ENCODE results near the gene SF3B1.
"Not testable (repeated sequence)": the region's sequence is repeated elsewhere in the genome, so short reads cannot be mapped to it uniquely, and the experiment has no call there.

Gene SF3B1

DNA sequence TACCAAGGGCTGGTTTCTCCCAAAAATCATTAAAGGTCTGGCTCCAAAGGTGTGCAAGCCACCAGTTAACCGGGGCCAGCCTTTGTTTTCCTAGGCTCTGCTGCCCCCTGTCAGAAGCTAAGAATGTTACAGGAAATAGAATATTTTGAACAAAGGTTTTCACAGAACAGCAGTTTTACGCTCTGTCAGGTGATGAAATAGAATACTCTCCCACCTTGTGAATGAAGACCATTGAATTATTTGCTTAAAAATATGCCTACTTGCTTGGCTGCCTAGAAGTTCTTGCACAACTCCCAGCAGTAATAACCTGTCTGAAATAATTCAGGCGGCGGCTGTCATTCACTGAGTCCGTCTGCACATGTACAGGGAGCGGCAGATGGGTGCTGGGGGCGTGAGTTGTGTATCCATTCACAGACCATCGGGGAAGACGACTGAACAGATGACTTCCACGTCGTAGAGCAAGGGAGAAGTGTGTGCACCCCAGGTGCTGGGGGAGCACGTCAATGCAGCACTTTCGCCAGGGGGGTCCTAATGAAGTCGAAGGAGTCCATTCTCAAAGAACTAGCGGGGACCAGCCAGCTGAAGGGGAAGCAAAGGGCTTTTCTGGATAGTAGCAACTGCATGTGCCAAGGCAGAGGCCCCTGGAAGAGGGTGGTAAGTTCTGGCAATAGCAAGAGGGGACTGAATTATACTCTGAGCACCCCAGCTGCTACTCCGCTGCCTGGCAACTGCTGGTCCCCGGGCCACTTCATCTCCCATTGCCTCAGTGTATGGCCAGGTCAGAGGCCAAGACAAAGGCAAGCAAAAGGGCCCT lies 56.1 kb downstream of the SF3B1 start:
- no peak for DNase-seq (ENCODE audit: low read depth, low spot score)

DNA sequence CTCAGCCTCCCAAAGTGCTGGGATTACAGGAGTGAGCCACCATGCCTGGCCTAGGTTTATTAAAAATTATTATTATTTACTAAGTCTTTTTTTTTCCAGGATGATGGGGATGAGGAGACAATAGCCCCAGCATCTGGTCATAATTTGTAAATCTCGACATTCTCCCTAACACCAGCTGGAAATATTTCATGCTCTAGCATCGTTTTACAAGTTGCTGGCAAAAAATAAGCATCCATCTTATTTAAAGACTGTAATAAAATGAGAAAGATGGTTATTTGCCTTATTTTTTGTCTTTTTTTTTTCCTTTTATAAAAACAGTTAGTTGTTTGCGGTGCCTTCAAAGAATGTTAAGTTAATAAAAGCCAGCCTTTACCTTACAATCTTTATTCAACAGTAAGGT lies 56.7 kb downstream of the SF3B1 start:
- no peak for DNase-seq (ENCODE audit: low read depth, low spot score)

DNA sequence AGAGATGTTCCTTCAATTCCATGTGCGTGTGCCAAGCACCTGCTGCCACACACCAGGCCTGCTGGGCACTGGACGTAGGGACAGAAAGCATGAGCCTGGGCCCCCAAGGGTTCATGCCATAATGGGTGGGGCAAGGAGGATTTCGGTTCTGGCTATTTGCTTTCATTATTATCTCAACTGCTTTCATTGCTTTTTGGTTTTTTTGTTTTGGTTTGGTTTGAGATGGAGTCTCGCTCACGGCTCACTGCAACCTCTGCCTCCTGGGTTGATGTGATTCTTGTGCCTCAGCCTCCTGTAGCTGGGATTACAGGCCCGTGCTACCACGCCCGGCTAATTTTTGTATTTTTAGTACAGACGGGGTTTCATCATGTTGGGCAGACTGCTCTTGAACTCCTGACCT lies 57.2 kb downstream of the SF3B1 start:
- no peak for DNase-seq (ENCODE audit: low read depth, low spot score)

DNA sequence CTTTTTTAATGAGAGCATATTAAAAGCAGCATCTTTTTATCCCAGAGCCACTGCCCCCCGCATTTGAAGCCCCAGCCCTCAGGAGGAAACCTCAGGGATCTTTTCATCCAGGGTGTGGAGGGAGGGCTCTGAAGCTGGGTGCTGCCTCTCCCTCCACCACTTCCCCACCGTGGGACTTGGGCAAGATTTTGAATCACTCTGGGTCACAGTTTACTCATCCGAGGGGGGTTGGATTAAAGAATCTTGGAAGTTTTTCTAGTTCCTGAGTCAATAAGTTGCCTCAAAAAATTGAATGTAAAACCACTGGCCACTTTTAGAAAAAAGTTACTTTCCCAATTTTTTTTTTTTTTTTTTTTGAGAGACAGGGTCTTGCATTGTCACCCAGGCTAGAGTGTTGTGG lies 62.2 kb downstream of the SF3B1 start:
- DNase-seq (ENCODE audit: low read depth, low spot score), result no peak

DNA sequence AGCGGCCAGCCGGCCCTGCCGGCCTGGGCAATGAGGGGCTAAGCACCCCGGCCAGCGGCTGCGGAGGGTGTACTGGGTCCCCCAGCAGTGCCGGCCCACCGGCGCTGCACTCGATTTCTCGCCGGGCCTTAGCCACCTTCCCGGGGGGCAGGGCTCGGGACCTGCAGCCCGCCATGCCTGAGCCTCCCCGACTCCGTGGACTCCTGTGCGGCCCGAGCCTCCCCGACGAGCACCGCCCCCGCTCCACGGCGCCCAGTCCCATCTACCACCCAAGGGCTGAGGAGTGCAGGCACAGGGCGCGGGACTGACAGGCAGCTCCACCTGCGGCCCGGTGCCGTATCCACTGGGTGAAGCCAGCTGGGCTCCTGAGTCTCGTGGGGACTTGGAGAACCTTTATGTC lies 64.2 kb downstream of the SF3B1 start:
- DNase-seq (ENCODE audit: low read depth, low spot score), result not testable (repeated sequence)

DNA sequence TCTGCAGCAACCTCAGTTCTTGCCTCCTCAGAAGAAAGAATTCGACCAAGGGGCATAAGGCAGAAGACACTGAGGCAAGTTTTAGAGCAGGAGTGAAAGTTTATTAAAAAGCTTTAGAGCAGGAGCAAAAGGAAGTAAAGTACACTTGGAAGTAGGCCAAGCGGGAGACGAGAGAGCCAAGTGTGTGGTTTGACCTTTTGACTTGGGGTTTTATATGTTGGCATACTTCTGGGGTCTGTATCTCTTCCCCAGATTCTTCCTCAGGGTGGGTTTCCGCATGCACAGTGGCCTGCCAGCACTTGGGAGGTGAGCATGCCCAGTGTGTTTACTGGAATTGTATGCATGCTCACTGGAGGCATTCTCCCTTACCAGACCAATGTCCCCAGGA lies 64.9 kb downstream of the SF3B1 start:
- DNase-seq (ENCODE audit: low read depth, low spot score), result no peak

DNA sequence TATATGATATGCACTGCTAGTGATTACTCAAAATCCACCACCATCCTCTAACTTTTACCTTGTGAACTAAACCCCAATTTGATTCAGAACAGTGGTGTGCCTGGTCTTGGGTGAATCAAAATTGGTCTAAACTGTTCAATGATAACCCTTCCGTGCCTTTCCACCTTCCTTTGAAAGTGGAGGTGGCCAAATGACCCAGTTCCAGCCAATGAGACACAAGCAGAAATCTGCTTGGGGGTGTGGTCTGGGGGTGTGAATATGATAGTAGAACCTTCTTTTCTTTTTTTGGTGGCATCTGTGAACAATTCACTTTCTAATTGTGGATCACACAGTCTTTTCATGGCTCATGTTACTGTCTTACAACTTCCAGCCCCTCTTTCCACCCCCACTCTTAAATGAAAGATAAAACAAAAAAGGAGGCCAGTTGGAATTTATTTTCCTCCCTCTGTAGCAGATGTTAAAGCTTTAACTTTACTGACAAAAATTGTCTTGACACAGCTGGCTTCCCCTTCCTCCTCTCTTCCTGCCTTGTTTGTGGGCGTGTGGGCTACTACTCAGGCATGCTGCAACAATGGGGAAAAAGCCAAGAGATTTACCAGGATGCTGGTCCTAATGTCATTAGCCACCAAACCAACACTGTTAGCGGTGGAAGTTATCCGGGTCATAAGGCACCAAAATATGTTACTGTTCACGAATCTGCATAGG lies 65.4 kb downstream of the SF3B1 start:
- no peak for DNase-seq (ENCODE audit: low read depth, low spot score)

DNA sequence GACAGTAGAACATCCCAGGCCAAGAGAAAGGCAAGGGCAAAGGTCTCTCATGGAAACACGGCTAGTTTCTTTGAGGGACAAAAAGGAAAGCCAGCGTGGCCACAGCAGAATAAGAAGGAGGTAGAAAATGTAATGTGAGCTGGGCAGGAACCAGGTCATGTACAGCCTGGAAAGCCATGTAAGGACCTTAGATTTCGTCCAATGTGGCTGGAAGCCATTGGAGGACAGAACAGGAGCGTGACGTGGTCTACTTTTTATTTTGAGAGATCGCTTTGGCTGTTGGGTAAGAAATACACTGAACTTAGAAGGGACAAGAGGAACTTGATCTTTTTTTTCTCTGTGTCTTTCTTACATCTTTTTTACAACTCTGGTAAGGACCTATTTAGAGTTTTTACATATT lies 66.4 kb downstream of the SF3B1 start:
- no peak for DNase-seq (ENCODE audit: low read depth, low spot score)

DNA sequence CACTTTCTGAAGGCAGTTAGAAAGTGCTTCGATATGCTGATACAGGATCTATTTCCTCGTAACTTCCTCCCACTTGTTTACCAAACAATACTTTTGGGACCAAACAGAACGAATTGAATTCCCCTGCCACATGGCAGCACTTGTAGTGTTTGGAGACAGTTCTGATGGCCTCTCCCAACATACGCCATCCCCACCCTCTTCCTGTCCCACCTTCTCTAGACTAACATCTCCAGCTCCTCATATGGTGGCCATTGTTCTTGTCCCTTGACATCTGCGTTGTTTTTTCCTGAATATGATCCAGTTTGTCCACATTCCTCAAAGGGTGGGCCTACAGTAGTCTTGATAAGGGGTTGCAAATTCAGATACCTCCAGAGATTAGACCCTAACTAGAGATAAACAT lies 70.8 kb downstream of the SF3B1 start:
- DNase-seq (ENCODE audit: low read depth, low spot score), result no peak

DNA sequence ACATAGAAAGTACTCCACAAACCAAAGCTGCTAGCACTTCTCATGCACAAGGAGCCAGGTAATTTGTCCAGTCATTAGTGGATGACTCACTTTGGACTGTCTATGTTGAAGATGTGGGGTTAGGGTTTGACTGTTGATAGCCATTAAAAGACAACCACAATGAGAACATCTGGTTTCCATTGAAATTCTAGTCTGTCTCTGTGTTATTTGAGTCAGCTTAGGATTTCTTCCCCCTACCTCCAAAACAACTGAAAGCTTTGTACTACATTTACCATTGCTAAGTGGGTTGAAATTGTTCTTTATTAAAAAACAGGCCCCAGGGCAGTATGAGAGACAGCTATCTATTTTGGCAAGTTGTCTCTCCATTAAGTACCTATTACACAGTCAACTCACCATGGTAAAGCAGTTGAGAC lies 74.1 kb downstream of the SF3B1 start:
- DNase-seq (ENCODE audit: low read depth, low spot score), result no peak

DNA sequence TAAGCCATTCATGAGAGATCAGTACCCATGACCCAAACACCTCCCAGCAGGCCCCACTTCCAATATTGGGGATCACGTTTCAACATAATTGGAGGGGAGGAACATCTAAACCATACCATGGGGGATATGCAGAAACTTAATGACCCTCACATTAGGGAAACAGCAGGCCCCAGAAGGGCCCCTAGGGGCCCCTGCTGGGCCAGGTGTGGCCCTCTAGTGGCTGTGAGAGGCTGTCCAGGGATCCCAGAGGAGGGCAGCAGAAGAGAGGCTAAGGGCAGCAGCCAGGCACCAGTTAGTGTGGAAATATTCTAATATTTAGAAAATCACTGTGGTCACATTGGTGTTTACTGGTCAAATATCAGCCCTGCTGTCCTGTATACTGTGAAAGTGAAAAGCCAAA lies 75.0 kb downstream of the SF3B1 start:
- no peak for DNase-seq (ENCODE audit: low read depth, low spot score)

DNA sequence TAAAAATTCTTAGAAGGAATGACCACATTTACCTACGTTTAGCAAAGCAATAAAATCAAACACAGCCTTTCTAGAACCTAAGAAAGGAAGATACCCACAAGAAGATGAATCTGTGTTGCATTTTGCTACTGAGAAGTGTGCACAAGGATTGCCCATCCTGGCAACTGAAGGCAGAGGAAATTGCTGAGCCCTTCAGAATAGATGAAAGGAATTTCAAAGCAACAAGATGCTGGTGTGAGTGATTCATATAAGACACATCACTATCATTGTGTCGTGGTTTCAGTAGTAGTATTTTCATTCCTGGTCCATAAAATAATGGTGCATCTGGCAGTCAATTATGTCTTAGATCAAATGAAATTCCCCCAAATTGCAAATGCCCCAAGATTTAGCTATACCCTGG lies 75.9 kb downstream of the SF3B1 start:
- no peak for DNase-seq (ENCODE audit: low read depth, low spot score)

DNA sequence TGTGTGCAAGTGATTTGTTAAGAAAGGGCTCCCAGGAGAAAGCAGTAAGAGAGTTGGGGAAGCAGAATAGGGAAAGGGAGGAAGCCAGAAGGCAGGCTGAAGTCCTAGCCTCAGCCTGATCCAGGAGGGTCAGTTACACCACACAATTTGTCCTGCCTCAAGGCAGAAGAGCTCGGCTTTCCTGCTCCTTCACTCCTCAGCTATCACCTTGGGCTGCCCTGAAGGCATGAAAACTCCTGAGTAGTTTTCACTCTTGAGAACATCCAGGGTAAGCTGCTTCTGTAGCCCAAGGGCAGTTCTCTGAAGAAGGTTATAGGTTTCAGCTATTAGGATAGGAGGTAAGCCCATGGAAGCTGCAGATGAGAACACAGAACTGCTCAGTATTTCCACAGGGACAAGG lies 76.8 kb downstream of the SF3B1 start:
- no peak for DNase-seq (ENCODE audit: low read depth, low spot score)

DNA sequence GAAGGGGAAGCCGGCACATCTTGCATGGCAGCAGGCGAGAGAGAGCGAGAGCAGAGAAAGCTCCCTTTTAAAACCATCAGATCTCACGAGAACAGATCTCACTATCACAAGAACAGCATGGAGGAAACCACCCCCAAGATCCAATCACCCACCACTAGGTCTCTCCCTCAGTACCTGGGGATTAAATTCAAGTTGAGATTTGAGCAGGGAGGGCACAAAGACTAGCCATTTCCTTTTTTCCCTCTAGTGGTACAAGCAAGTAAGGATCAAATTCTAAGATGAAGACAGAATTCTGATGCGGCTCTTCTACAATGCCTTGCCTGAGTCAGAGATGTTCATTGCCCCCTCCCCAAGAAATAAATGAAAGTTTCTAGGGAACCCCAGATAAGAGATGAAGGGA lies 78.7 kb downstream of the SF3B1 start:
- DNase-seq (ENCODE audit: low read depth, low spot score), result peak; percentile 25

DNA sequence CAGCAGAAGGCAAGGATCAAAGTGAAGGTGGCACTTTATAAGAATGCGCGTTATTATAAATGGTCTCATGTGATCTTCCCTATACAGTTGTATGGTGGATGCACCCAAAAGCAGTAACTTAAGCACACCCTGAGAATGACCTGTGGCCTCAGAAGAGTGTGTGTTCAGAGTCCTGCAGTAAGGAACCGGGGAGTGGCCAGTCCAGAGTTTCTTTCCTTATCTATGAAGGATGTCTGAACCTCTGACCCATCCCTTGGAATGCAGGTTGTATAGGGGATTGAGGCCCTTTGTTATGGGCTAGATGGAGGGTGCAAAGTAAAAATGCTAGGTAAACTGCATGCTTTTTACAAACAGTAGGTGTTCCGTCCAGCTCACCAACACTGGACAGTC lies 80.7 kb downstream of the SF3B1 start:
- DNase-seq (ENCODE audit: low read depth, low spot score), result no peak

DNA sequence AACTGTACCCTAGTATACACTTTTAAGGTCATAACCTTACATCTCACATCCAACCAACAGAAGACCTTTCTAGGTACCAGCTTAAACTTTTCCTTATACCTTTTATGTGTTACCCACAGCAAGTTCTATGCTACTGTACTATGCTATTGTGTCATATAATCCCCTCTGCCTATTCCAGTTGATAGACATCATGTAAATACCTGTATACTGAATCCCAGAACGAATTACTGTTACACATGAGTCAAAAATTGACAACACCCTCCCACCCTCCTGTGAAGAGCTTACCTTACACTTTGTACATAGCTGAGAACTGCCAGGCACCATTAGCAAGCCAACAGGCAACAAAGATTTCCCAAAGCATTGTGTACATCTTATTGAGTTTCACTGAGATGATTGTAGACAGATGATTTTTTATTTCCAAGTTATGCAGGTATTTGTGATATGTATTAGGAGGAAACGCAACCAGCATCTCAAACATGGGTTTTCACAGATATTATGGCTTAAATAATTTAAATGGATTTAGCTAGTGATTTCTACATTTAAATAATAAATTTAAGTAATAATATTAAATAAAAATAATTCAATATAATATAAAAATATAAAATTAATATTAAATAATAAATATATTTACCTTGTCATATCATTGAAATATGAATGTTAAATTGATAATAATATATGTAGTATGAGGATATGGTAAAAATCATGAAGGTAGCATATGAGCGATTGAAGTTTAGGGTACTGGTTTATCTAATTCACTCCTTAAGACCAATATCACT lies 81.2 kb downstream of the SF3B1 start:
- DNase-seq (ENCODE audit: low read depth, low spot score), result no peak

DNA sequence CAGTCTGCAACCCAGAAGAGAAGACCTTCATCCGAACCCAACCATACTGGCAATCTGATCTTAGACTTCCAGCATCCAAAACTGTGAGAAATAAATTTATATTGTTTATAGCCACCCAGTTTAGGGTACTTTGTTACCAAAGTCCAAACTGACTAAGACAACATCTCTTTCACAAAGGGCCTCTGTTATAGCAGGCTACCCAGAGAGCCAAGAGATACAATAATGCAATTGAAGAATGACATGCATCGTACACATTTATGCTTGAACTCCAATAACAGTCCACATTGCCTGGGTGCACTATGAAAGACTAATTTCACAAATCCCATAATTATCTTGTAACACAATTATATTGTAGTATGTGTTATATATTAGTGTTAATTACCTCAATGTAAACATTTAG lies 85.1 kb downstream of the SF3B1 start:
- no peak for DNase-seq (ENCODE audit: low read depth, low spot score)

DNA sequence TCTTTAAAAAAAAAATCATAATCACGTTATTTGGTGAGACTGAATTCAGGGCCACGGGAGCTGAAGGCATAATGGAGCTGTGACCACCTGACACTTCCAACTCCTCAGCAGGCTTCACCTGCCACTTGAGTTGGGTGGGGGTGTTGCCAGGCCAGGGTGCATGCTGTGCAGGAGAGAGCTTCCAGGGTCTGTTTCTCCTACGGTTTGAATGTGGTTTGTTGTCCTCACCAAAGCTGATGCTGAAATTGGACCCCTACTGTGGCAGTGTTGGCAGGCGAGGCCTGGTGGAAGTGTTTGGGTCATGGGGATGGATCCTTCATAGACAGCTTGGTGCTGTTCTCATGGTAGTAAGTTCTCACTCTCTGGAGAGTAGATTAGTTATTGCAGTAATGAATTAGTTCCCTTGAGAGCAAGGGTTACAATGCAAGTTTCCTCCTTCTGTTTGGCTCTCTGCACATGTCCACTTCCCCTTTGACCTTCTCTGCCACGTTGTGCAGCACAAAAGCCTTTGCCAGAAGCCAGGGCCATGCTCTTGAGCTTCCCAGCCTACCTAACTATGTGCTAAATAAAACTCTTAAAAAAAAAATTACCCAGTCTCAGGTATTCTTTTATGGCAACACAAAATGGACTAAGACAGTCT lies 86.0 kb downstream of the SF3B1 start:
- no peak for DNase-seq (ENCODE audit: low read depth, low spot score)

DNA sequence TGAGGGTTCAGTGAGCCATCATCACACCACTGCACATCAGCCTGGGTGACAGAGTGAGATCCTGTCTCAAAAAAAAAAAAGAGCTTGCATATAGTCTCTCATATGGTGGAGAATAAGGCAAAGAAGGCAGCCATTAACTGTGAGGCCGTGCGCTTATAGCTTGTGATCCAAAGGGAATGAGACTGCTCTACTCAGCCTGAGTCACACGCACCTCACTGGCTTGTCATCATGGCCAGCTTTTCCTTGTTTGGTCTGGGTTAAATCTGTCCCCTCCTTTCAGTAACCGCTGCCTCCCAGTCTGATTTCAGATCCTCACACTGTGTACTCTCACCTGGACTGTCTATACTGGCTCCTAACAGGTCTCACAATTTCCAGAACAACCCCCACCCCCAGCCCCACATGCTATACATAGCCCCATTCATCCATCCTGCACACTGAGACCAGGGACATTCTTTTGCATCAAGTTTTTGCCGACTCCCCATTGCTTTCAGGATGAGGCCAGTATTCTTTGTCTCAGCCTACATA lies 88.9 kb downstream of the SF3B1 start:
- DNase-seq (ENCODE audit: low read depth, low spot score), result no peak

DNA sequence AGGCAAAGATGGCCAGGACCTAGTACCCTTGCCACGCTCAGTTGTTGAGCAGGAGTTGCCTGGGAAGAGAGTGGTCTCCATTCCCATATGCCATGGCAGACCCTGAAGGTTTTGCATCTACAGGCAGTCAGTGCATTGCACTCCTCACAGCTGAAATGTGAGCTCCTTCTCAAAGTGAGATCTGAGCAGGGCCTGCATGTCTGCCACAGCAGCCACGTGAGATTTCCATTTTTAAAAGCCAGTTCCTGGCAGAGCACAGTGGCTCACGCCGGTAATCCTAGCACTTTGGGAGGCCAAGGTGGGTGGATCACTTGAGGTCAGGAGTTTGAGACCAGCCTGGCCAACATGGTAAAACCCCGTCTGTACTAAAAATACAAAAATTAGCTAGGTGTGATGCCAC lies 90.9 kb downstream of the SF3B1 start:
- DNase-seq (ENCODE audit: low read depth, low spot score), result not testable (repeated sequence)

DNA sequence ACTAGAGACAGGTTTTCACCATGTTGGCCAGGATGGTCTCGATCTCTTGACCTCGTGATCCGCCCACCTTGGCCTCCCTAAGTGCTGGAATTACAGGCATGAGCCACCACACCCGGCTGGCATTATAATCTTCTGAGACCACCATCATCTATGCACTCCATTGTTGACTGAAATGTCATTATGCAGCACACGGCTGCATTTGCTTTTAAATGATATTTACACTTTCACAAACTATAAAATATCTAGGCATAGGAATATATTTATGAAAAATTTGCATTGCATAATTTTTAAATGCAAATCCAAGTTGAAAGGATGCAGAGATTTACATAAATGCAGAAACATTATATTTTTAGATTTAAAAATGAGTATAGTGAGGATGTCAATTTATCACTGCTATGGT lies 94.2 kb downstream of the SF3B1 start:
- no peak for DNase-seq (ENCODE audit: low read depth, low spot score)
